NCI-H1694 treated with DMSO at 0.1 percent for 48 hours (cell line): Measurements from ENCODE around the gene EXD3.
A peak's percentile ranks its signal among the peaks of the same experiment; 100 is the strongest.
"Not testable (repeated sequence)": the region's sequence is repeated elsewhere in the genome, so short reads cannot be mapped to it uniquely, and the experiment has no call there.

ENCODE experiments used
- DNase-seq: peaks from one replicate; lab custom pipeline; 2025; lab: John Stamatoyannopoulos, UW

Gene EXD3, protein sequence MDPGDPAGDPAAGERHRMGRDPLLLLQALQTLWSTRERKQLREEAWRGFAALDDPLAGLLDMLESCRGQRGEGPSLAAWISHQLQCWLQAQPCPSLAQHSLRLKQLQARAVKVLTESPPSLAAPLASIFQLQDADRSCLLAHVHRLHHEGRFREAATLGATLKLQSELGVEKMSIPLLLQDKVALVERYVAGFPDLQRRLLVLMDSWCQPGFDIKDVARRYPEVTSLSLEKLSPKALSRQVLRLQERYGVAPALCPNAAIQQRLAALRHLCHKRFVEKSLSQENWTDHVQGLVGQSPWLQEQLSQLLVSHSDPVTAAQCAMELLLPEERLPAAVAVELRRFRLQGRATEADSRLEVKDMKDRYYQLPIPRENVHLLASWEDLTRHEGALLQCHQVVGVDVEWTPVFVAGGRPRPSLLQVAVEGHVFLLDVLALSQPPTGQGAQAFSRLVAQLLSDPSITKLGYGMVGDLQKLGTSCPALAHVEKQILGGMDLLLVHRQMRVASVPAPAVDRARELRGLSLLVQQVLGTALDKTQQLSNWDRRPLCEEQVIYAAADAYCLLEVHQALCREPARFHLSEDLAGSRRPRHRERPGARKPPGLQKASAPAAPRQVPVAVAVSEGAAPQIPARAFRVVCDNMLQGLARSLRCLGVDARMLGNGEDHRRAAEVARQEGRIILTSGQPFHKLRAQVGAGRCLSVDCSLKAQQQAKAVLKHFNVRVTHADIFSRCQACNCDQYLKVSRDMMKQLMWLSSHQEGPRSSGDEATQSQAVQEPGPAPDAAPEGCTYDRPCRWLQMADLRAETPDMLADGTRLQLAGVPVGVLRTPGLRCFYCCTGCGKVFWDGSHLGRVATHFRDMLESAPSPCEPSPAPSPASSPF

DNA sequence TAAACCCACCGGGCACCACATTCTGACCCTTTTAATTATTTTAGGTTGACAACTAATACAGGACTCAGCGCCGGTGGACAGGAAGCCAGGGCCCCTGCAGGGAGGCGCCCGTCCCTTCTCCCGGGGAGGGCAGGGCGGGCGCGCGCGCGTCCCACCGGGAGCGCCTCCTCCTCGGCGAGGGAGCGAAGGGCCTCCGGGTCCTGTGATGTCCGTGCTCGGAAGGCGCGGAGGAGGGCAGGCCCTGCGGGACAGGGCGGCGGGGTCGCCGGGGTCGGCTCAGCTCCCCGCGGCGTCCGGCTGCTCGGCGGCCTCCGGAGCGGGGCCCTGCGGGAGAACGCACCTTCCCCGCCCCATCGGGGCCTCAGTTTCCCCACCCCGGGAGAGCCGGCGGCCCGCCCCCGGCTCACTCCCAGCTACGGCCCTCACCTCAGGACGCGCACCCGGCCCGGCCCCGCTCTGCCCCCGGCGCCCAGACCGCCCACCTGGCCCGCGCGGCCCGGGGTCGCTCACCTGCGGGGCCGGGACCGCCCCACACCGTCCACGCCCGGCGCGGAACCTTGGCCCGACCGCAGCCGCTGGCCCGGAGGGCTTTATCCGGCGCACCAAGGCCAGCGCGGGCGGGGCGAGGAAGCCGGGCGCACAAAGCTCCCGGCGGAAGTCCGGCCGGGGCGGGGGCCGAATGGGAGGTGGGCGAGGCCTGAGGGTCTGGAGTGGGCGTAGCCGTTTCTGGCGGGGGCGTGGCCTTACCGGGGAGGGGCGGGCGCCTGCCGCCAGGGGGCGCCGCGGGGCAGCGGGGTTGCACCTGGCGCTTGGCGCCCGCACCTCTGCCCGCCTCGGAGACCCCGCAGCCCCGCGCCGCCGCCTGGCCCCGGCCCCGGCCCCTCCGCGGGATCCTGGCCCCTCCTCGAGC is at the start of gene EXD3, which contains the start of gene NOXA1:
Gene EXD3, minus strand, starts transcription at position 559 of the 910 bp plus-strand sequence. CDS start 27,805 bp downstream, outside the sequence.
Gene NOXA1, plus strand, starts transcription at position 790 of the 910 bp plus-strand sequence. CDS start 137 bp downstream, outside the sequence.
- peak; percentile 73 for DNase-seq

DNA sequence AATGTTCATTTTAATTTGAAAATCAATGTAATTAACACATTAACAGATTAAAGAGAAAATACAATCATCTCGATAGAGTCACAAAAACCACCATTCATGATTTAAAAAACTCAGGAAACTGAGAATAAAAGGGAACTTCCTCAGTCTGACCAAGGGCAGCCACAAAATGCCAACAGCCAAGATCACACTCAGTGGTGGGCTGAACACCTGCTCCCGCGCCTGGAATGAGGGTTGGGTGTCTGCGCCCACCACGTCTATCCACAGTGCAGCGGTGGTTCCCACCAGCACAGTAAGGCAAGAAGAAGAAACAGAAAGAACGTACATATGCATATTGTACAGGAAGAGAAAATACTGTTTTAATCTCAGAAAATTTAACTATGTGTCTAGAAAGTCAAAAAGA is 47.8 kb upstream of the EXD3 start:
- no peak for DNase-seq

DNA sequence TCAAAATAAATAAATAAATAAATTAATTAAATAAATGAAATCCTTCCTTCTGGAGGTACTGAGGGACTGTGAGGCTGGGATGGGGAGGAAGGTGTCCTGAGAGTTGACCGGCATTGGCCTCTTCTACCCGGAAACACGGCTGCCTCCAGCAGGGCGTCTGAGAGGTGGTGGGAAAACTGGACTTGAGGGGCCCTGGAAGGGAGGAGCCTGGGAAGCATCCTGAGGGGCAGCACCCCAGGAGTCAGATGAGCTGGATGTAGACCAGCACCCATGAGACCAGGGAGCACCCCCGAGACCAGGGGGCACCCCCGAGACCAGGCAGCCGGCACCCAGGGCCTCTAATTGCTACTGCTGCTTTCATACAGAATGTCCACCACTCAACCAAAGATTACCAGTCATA is 44.9 kb upstream of the EXD3 start:
- no peak for DNase-seq

DNA sequence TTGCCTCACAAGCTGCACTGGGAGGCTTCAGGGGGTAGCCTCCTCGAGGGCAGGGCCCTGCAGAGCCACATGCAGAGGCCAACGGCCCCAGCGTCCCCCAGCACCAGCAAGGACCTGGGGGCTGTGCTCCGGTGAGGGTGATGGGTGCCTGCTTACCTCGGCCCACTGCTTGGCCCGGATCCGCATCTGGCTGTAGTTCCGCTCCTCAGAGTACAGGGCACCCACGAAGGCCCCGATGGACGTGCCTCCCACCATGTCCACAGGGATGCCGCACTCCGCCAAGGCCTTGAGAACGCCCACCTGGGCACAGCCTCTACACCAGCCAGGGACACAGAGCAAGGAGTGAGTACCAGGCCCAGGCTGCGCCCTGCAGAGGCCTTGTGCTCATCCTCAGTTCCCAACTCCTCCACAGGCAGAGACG is 44.2 kb upstream of the EXD3 start:
- DNase-seq = no peak

DNA sequence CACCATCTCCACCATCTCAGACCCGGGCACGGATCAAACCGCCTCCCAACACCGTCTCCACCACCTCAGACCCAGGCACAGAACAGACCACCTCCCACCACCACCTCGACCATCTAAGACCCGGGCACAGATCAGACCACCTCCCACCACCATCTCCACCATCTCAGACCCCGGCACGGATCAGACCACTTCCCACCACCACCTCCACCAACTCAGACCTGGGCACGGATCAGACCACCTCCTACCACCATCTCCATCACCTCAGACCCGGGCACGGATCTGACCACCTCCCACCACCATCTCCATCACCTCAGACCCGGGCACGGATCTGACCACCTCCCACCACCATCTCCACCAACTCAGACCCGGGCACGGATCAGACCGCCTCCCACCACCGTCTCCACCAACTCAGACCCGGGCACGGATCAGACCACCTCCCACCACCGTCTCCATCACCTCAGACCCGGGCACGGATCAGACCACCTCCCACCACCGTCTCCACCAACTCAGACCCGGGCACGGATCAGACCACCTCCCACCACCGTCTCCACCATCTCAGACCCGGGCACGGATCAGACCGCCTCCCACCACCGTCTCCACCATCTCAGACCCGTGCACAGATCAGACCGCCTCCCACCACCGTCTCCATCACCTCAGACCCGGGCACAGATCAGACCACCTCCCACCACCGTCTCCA is 43.6 kb upstream of the EXD3 start:
- DNase-seq = not testable (repeated sequence)

DNA sequence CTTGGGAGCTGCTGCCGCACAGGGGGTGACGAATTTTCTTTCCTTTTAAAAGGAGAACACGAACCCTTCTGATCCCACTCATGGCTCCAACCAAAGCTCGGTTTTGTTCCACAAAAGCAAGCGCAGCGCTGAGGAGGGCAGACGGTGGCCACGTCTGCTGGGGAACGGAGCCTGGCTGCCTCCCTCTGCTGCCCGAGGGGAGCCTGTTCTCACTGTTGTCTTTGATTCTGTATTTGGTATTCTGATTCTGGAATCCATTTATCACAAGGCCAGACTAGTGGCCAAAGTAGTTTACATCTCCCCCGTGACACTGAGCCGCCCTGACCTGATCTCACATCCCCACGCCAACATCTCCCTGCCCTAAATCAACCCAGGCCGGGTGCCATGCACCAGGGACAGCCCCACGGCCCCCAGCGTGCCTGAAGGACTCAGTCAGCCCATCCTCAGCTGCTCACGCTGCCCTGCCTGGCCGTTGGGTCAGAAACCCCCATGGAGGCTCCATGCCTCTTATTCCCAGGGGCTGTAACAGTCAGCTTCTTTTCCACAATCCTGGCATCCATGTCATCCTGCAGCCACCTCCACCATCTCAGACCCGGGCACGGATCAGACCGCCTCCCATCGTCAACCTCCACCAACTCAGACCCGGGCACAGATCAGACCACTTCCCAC is 42.9 kb upstream of the EXD3 start:
- DNase-seq = no peak

DNA sequence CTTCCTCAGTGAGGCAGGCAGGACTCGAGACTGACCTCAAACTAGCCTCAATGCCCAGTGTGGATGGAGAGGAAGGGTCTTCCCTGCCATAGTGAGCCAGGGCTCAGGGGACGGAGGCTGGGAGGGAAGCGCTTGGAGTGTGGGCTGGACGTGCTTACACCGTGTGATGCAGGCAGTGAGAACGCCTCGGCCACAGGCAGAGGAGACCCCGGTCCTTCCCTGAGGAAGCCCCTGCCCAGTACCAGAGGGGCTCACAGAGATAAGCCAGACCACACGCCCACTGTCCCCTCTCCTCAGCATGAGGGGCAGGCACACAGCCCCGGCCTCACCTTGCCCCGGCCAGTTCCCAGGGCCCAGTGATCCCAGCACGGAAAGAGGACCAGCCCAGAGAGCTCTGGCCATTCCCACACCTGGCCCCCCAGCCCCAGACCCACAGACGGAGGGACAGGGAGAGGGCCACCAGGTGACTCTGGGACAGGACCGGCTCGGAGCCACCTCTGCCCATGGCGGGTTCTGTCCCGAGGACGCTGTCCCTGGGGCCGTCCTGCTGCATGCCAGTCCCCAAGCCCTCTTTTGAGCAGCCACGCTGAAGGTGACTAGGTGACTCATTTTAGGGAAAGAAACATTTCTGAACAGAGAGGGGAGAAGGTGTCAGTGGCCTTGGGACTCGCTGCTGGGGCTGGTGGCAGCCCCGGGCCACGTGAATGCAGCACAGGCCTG is 42.2 kb upstream of the EXD3 start:
- no peak for DNase-seq

DNA sequence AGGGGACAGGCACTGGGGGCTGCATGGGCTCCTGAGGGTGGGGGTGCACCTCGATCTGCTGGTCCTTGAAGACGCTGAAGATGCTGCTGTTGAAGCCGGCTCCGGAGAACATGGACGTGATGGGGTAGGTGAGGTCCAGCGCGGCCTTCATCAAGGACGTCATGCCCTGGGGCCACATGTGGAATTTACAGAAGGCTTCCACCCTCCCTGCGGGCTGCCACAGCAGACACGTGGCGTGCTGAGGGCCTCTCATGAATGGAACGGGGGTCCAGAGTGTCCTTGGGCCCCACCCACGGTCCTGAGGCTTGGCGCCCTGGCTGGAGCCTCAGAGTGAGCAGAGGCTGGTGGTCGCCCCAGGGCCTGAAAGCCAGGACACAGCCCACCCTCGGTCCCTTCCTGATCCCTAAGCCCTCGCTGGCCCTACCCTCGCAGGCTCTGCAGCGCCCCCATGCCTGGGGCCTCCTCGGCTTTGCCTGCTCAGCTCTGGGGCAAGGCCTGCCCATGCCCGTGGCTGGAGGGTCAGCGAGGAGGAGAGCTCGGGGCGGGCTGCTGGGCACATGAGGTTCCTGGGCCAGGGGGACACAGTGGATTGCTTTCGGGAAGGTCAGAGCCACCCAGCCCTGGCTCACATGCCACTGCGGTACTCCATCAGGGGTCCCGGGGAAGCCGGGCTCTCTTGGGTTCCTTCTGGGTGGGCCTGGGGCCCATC is 41.5 kb upstream of the EXD3 start:
- DNase-seq = no peak

DNA sequence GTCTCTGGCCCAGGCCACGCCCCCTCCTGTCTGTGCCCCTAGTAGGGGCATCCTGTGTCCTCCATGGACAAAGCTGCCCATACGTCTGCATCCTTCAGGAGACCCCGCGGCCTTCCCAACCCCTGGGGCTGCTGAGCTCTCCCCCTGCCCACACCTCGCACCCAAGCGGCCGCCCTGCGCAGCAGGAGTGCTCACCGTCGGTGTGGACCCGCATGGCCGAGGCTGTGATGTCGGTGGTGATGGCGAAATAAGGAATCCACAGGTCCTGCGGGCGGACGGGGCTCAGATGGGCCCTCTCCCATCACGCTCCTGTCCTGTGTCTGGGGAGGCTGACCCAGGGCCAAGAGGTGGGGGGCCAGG is 40.9 kb upstream of the EXD3 start:
- DNase-seq = no peak

DNA sequence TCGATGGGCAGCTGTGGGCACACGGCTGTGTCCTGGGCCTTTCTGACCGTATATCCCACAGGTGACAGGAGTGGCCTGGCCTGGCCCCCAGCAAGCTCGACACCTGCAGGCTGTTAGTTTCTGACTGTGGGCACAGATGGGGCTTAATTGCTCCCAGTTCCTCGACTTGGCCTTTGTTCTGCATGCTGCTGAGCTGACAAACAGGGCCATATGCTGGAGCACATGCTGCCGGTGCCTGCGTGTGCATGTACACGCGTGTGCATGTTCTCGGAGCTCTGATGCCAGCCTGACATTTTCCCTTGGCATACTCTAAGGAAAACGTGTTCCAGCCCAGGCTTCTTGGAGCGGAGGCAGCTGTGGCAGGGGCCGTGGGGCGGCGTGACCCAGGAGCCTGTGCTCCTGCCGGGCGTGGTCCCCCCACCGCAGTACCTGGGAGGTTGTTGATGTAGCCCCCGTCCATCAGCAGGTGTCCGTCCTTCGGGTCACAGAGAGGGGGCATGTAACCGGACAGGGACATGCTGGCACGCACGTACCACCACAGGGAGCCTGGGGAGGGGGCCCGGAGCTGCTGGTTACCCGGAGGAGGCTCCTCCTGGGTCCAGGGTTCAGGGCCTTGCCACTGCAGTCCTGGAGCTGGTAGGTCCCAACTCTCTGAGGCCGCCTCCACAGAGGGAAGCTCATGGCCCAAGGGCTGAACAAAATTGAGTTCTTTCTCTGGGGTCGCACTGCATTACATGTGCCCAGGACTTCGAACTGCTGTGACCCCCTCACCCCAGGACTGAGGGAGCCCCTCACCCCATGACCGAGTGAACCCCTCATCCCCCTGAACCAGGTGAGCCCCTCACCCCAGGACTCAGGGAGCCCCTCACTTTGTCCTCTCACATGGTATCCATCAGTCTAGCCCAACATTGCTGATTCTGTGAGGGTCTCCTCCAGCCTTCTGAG is 40.3 kb upstream of the EXD3 start:
- DNase-seq = peak; percentile 68

DNA sequence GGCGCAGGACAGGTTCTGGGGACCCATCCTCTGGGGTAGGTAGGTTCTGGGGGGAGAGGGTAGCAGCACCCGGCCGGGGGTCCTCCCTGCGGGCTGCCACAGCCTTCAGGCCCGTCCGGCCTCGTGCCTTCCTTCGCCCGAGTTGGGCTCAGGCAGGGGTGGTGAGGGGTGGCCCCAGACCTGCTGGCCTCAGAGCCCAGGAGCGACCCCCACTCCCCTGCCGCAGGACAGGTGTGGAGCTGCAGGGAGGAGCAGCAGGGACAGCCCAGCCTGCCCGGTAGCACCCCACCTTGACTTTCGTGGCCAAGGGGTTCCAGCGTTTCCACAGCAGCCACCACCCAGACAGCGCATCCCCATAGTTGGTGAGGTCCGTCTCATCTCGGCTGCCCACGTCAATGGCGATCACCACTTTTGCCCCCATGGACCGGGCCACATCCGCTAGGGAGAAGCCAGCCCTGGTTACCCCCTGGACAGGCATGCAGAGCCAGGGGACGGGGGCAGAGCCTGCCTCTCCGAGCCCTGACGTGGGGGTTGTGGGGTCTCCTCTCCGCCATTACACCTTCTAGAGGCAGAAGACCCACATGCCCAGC is 39.5 kb upstream of the EXD3 start:
- no peak for DNase-seq

DNA sequence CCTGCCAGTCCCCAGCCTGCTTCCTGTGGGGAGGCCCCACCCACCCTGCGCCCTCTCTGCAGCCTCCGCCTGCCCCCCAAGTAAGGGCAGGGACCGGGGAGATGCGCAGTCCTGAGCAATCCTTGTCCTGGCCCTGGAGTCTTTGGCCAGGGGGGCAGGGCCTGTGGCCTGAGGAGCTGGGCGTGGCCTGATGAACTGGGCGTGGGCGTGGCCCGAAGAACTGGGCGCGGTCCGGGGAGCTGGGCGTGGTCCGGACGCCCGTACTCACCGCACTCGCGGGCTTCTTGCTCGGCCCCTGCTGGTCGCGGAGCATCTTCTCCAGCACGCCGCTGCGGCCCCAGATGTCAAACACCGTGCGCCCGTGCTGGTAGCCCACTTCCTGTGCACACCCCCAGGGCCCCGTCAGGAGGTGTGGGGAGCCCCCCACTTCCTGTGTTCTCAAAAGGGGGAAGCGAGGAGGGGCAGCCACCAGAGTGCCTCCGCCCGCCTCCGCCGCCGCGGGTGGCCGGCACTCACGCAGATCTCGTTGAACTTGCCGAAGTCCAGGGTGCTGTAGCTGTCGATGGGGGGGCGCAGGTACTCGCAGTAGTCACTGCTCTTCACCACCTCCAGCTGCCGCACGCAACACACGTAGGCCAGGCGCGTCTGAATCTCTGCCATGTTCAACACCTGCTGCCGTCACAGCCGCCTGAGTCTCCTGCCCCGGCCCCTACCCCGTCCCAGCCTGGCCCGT is 38.9 kb upstream of the EXD3 start:
- DNase-seq = no peak

DNA sequence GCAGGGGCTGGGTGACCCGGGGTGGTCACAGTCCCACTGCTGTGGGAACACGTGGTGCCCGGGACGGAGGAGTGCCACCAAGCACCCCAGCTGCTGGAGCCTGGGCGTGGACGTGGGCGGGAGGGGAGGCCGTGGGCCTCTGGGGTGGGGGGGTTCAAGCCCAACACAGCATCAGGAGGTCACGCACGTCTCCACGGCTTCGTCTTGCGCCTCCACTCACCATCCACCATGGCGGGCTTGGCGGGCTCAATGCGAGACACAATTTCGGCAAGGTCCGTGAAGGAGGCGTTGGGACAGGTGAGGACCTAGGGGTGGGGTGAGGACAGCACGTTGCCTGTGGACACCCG is 38.3 kb upstream of the EXD3 start:
- no peak for DNase-seq

DNA sequence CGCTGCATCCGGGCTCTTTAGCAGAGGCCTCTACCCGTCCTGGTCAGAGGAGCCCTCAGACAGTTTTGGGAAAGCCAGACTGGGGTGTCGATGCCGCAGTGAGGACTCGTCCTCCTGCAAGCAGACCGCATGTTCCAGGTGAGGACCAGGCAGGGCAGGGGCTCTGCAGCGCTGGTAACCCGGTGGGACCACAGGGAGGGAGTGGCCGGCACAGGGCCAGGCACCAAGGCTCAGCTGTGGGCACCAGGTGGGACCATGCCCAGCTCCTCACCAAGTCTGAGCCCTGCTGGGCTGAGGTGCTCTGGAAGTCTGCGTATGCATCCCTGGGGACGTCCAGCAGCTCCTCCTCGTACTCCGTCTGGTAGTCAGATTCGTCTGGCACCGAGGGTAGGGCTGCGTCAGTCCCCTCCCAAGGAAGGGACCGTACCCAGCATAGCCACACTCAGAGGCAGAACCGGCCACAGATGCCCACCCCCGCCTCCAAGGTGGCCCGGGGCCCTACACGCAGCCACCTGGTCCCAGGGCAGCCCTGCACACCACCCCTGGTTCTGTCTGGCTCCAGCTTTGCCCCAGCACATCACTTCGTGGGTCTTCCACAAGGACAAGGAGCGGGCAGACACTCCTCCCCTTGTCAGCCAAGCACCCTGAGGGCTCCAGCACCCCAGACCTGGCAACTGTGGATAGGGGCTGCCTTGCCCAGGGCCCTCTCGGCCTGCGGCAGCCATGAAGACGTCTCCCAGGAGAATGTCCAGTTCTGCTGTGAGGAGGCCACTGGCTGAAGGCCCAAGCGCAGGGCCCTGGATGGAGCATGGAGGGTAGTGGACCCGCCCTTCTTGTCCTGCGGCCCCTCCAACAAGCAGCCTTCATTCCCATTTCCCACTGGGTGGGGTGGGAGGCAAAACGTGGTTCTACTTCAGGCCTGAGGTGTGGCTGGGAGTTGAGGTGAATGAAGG is 37.7 kb upstream of the EXD3 start:
- no peak for DNase-seq

DNA sequence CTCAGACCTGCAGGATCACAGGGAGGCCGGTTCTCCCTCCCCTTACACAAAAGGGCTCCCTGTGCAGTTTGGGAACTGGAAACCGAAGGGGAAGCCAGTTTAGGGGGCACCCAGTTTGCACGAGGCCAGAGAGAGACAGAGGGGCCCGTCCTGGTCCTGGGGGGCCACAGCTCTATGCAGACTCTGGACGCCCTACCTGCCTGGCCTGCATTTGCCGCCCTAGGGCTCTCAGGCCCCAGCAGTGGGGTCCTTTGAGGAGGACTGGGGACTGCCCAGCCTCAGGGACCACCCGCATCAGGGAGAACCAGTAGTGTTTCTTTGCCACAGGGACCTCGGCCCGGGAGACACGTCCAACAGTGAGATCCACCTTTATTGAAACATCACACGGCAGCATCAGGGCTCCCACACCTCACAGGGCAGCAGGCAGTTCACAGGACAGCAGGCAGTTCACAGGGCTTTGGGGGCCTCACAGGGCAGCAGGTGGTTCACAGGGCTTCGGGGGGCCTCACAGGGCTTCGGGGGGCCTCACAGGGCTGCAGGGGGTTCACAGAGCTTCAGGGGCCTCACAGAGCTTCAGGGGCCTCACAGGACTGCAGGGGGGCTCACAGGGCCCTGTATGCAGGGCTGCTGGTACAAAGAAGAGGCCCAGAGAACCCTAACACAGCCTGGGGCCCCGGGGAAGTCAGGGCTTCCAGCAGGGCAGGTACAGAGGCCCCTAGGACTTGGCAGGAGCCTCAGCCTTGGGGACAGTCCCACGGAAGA is 36.8 kb upstream of the EXD3 start:
- no peak for DNase-seq
